Endothelial cell of umbilical vein (primary cell): ENCODE data around the gene PROCR.

Source experiments
- GATA2 ChIP-seq: IDR thresholded peaks from 2 replicates; pipeline ENCODE4 v1.7.0; 2011; ENCODE audit warnings: low read depth, mild to moderate bottlenecking, moderate library complexity, mixed read lengths, low read length; ENCODE audit not compliant: insufficient read length, insufficient read depth
- MYC ChIP-seq: IDR thresholded peaks from one replicate; pipeline ENCODE4 v1.6.1; 2011; ENCODE audit warnings: mild to moderate bottlenecking, low read depth, low read length
- POLR2A ChIP-seq: IDR thresholded peaks from 2 replicates; pipeline ENCODE4 v1.6.1; 2012; ENCODE audit warnings: low read depth, mild to moderate bottlenecking, control low read depth, low read length
- POLR2AphosphoS5 ChIP-seq: IDR thresholded peaks from 2 replicates; pipeline ENCODE4 v1.6.1; 2012; ENCODE audit warnings: low read depth, mild to moderate bottlenecking, control low read depth, low read length, moderate library complexity; ENCODE audit not compliant: insufficient read depth
- TF ChIP-seq, protein P1 (sequence below): IDR thresholded peaks from 2 replicates; pipeline ENCODE4 v1.6.1; 2011; ENCODE audit not compliant: insufficient read depth, insufficient read length
- TF ChIP-seq, protein P2 (sequence below), 2 donors: IDR thresholded peaks; 1 replicate in 1 of 2; 2 replicates in 1 of 2; pipeline ENCODE4 v1.5.1; 2011; ENCODE audit warnings: low read length in 2 of 2, mild to moderate bottlenecking in 2 of 2, moderate library complexity in 2 of 2, control low read depth in 1 of 2, inconsistent platforms in 1 of 2, low read depth in 1 of 2; ENCODE audit not compliant: insufficient read depth in 1 of 2; ENCODE audit errors: extremely low read depth in 1 of 2

DNA sequence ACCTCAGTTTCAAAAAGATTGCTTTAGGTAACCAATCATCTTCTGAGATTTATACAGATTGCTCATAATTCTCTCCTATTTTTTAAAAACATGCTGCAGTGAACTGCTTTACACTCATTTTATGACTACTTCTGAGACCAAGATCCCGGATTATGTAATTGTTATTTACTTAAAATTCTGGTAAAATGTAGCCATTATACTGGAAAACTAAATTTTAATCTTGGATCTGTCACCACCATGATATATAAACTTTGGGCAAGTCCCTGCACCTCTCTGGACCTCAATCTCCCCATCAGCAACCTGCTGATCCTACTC lies 477 bp upstream of the PROCR start:
- TF ChIP-seq POLR2A: no peak
- TF ChIP-seq, protein P1, sequence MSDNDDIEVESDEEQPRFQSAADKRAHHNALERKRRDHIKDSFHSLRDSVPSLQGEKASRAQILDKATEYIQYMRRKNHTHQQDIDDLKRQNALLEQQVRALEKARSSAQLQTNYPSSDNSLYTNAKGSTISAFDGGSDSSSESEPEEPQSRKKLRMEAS: no peak
- TF ChIP-seq, protein P2, sequence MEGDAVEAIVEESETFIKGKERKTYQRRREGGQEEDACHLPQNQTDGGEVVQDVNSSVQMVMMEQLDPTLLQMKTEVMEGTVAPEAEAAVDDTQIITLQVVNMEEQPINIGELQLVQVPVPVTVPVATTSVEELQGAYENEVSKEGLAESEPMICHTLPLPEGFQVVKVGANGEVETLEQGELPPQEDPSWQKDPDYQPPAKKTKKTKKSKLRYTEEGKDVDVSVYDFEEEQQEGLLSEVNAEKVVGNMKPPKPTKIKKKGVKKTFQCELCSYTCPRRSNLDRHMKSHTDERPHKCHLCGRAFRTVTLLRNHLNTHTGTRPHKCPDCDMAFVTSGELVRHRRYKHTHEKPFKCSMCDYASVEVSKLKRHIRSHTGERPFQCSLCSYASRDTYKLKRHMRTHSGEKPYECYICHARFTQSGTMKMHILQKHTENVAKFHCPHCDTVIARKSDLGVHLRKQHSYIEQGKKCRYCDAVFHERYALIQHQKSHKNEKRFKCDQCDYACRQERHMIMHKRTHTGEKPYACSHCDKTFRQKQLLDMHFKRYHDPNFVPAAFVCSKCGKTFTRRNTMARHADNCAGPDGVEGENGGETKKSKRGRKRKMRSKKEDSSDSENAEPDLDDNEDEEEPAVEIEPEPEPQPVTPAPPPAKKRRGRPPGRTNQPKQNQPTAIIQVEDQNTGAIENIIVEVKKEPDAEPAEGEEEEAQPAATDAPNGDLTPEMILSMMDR (IDR thresholded peaks at IDR 0.05; ENCODE audit: extremely low read depth in 1 of 2, insufficient read depth in 1 of 2, low read depth in 1 of 2, low read length in 2 of 2): no peak
- TF ChIP-seq POLR2AphosphoS5: no peak
- no peak for TF ChIP-seq GATA2
- no peak for TF ChIP-seq MYC
